DMS79 treated with DMSO at 0.1 percent for 48 hours (cell line): ENCODE measurements around the gene SLC34A3.

ENCODE experiments used
- DNase-seq: peaks from one replicate; lab custom pipeline; 2025; lab: John Stamatoyannopoulos, UW

SLC34A3 gene

DNA sequence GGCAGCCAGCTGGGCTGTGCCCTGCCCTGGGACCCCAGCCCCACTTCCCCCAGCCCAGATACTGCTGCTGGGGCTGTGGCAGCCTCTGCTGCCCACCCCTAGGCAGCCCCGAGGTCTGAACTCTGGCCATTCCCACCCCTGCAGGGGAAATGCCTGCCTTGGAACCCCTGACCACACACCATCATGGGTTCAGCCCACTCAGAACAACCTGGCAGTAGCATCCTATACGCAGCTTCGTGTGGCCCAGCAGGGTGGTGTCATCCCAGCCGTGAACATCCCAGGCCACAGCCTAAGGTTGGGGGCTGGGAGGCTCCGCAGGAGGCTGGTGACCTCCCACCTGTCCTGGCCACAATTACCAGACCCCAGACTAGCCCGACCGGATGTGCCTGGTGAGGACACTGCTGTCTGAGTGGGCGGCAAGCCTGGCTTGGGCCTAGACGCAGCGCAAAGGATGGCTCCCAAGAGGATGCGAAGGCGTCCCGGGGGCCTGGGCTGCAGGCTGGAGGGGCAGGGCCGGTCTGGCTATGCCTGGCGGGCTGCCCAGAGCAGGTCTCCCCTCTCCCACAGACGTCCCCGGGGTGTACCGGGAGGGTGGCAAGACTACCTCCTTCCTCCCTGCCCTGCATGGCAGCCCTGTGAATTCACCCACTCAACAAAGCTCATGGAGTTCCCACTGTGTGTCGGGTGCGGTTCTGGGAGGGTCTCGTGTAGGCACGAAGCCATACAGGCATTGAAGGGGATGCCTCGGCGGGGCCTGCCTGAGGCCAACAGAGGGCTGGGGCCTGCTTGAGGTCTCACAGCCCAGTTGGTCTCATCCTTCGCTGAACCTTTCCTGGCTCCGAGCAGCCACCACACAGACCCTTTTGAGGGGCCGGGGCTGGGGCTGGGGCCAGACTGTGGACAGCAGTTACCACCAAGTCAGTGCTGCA is 1.5 kb upstream of the SLC34A3 start:
- DNase-seq = no peak

DNA sequence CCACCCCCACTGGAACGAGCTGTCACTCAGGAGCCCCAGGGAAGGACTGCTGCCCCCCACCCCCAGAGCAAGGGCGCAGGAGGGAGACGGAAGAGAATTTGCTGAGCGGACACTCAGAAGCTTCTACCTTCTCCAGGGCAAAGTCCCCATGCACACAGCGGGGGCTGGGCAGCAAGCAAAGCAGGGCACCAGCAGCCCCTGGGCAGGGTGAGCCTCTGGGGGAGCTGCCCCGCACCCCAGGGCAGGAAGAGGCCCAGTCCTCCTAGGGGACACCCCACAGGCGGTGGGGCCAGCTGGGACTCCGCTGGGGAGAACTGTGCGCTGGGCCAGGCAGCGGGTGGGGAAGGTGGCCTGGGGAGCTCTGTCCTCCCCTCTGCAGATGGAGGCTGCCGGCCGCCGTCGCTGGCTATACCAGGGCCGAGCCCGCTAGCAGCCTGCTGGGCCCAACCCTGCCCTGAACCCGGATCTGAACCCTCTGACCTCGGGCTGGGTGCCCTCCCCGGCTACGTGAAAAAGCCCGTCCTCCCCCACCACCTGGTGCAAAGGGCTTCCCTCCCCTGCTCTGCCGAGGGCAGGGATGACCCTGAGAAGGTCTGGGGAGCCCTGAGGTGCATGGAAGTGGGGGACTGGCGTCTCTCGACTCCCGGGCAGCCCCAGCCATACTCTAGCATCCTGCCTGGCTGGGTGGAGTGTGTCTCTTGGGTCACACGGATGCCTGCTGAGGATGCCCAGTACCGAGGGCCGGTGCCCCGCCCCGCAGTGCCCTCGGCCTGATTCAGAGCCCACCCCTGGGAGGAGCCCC is 597 bp upstream of the SLC34A3 start:
- no peak for DNase-seq

DNA sequence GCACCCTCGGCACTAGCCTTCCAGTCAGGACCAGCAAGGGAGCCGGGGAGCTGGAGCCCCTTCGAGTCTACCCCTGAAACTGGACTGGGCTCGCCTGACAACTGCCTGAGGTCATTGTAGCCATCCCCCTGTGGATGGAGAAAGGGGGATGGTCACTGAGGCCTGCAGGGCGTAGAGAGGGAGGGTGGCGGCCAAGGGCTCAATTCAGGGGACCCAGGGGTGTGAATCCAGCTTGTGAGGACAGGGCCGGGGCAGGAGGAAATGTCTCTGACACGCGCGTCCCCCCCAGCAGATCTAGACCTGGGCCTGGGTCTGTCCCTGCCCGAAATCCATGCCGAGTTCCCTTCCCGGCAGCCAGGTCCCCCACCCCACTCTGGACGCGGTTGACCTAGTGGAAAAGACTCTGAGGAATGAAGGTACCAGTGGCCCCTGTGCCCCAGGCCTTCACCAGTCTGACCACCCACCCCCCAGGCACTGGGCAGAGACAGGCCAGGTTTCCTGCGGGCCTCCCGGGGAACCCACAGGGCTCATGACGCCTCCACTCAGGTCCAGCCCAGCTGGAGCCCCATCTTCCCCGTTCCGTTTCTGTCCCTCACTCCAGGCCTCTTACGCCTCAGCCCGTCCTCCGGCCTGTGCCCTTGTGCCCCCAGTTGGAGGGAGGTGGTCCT is 805 bp downstream of the SLC34A3 start:
- DNase-seq = no peak

DNA sequence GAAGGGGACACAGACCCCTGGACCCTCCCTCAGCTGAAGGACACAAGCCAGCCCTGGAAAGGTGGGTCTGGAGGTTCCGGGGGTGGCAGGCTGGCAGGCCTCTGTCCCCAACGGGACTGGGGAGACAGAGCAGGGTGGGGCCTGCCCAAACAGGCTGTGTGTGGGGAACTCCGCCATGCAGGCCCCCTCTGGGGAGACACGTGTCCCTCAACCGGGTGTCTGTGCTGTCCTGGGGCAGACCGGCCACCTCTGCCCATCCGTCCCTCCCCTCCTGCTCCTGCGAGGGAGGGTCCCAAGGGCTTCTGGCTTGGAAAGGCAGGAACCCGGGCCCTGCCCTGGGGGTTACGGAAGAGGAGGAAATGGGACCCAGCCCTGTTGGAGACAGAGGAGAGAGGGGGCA is 1.4 kb downstream of the SLC34A3 start:
- DNase-seq = no peak

DNA sequence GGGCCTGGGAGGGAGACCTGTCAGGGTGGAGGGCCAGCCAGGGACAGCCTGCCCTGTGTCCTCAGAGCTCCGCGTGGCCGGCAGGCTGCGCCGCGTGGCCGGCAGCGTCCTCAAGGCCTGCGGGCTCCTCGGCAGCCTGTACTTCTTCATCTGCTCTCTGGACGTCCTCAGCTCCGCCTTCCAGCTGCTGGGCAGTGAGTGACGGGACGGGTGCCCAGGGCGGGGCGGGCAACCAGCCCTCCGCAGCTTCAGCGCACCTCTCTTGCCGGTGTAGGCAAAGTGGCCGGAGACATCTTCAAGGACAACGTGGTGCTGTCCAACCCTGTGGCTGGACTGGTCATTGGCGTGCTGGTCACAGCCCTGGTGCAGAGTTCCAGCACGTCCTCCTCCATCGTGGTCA is 1.8 kb downstream of the SLC34A3 start:
- DNase-seq = no peak

DNA sequence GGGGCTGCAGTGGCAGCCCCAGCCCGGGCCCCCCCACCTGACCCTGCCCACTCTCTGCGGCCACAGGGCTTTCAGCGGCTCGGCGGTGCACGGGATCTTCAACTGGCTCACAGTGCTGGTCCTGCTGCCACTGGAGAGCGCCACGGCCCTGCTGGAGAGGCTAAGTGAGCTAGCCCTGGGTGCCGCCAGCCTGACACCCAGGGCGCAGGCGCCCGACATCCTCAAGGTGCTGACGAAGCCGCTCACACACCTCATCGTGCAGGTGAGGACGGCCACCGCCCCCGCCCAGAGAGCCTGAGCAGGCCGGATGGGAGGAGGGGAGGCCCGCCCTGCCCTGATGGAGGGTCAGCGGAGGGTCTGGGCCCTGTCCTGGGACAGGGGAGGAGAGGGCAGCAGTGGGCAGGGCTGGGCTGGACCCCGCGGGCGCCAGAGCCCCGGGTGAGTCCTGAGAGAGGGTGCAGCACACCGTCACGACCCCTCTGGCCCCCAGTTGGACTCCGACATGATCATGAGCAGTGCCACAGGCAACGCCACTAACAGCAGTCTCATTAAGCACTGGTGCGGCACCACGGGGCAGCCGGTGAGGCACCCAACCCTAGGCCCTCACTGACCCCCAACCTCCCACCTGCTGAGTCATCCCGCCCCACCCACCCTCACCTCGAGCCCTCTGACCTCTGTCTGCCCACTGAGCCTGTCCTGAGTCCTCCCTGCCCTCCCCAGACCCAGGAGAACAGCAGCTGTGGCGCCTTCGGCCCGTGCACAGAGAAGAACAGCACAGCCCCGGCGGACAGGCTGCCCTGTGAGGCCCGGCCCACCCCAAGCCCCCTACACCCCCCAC is 2.7 kb downstream of the SLC34A3 start:
- DNase-seq = no peak

DNA sequence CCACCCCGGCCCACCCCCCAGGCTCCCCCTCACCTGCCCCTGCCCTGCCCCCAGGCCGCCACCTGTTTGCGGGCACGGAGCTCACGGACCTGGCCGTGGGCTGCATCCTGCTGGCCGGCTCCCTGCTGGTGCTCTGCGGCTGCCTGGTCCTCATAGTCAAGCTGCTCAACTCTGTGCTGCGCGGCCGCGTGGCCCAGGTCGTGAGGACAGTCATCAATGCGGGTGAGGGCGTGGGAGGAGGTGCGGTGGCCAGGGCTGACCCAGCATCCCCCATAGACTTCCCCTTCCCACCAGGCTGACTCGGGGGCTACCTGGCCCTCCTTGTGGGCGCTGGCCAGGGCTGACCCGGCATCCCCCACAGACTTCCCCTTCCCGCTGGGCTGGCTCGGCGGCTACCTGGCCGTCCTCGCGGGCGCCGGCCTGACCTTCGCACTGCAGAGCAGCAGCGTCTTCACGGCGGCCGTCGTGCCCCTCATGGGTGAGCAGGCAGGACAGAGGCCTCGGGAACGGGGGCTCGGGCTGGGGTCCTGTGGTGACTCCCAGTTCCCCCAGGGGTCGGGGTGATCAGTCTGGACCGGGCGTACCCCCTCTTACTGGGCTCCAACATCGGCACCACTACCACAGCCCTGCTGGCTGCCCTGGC is 3.5 kb downstream of the SLC34A3 start:
- DNase-seq = no peak

DNA sequence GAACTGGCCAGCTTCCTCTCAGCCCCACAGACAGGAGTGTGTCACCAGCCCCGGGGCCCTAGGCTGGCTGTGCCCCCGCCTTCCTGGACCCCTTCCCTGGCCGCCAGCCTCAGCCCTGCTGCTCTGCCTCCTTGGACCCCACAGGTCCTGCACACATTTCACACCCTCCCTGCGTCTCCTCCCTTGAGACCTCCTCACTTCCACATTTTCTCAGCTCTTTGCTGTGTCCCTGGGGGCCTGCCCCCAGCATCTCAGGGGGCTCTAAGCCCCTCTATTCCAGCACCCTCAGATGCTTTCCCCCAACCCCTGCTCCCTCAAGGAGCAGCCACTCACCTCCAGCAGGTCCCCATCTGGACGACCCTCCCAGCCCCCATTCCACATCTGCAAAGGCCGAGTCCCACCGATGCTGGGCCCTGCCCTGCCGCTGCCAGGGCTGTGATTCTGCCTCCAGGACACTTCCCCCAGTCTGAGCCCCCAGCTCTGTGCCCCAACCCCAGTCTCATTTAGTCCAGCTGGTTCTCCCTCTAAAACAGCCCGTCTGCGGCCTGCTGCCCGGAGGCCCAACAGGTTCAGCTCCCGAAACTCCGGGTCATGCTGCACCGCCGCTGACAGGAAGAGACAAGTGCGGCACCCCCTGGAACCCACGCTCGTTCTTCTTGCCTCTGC is 4.2 kb downstream of the SLC34A3 start:
- DNase-seq = no peak

DNA sequence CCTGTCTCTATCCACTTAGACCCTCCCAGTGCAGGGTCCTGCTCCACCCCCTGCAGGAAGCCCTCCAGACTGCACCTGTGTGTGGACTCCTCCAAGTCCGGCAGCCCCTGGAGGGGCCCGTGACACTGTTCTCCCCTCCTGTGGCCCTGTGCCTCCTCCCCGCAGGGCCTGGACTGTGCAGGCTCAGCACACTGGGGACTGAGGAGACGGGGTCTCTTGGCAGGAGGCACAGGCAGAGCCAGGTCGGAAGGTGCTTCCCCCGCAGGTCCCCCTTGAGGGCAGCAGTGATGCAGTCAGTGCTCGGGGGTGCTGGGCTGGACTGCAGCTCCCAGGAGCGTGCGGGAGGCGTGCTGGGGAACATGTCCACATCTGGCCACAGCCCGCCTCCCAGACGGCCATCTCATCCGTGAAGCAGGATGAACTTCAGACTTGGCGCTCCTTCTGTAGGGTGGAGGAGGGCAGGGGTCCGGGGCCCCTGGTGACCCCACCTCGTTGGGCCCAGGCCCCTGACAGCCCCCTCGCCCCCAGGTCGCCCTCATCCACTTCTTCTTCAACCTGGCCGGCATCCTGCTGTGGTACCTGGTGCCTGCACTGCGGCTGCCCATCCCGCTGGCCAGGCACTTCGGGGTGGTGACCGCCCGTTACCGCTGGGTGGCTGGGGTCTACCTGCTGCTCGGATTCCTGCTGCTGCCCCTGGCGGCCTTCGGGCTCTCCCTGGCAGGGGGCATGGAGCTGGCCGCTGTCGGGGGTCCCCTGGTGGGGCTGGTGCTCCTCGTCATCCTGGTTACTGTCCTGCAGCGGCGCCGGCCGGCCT is 4.9 kb downstream of the SLC34A3 start:
- no peak for DNase-seq

DNA sequence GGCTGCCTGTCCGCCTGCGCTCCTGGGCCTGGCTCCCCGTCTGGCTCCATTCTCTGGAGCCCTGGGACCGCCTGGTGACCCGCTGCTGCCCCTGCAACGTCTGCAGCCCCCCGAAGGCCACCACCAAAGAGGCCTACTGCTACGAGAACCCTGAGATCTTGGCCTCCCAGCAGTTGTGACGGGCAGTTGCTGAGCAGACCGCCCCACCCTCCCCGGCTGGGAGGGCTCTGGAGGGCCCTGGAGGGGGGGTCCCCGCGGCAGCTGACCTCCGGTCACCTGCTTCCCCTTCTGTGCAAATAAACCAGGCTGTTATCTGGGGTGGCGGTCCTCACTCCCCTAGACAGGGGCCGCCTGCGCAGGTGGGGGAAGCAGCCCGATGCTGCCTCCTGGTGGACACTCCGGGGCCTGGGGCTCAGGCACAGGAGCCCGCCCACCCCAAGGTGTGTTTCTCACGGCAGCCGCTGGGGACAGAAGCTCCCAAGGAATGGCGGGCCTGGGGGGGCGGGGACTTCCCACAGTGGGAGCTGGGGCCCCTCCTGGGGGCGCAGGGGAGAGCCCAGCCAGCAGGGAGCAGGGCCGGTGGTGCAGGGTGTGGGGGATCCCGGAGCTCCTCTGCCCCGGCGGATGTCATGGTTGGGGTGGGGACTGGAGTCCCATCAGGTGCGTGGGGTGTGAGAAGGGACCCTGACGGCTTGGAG is 5.7 kb downstream of the SLC34A3 start:
- DNase-seq = peak; percentile 80

DNA sequence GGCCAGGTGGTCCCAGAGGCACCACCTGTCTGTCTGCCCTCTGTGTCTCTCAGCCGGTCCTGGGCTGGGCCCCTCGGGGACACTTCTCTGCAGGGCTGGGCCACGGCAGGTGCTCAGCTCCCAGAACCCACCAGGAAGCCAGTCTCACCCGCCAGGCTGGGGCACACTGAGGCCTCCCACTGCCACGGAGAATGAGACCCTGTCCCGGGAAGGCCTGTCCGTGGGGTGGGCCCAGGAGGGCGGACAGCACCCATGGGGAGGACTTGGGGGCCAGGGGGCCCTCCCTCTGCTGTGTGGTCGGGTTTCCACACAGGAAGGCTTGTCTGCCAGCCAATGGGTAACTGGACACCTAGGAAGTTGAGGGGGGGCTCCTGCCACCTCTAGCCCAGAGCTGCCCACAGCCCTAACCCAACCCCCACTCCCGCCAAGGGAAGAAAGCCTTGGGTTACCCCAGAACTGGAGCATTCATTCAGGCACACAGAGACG is 6.3 kb downstream of the SLC34A3 start:
- peak; percentile 5 for DNase-seq

DNA sequence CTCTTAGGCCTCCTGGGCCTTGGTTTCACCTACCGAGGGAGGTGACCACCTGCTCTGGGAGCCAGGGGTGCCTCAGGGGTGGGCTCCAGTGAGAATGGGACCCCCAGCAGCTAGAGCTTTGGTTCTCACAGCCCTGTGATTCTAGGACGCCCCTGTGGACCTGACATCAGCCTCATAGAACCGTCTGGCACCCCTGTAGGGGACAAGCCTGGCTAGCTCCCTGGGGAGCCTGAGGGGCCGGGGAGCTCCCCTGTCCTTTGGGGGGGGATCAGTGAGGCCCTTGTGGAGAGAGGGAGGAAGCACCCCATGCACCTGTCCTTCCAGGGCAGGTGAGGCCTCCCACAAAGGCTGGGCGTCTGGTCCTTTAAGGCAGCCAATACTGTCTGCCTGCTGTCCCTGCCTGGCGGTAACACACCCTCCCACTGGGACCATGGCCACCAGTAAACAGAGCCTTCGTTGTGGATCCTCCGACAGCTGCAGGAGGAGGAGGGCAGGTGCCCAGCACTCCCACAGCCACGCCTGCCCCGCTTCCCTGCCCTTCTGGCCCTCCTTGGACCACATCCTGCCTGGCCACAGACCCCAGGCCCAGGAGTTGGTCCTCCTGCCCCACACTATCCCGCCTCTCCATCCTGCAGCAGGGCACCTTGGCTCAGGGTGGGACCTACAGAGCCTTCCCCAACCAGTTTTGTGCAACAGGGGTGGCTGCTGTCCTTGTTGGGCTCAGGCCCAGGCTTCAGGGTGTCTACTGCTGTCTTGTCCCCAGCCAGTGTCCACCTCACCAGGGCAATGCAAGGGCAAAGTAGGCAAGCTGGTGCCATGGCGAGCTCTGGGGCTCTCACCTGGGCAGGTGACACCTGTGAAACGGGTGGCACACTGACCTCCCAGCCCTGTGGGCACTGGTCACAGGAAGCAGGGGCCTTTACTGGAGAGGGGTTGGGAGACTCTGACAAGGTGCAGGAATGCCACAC is 7.3 kb downstream of the SLC34A3 start:
- DNase-seq = no peak

DNA sequence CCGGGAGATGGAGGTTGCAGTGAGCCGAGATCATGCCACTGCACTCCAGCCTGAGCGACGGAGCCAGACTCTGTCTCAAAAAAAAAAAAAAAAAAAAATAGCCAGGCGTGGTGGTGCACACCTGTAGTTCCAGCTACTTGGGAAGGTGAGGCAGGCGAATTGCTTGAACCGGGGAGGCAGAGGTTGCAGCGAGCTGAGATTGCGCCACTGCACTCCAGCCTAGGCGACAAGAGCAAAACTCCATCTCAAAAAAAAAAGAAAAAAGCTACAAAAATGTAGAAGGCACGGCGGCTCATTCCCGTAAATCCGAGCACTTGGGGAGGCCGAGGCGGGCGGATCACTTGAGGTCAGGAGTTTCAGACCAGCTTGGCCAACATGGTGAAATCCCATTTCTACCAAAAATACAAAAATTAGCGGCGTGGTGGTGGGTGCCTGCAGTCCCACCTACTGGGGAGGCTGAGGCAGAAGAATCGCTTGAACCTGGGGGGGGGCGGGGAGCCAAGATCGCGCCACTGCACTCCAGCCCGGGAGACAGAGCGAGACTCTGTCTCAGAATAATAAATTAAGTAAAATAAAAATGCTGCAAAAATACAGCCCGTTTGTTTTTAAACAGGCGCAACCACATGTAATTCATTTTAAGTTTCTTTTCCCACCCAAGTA is 9.0 kb downstream of the SLC34A3 start:
- DNase-seq = peak; percentile 54

DNA sequence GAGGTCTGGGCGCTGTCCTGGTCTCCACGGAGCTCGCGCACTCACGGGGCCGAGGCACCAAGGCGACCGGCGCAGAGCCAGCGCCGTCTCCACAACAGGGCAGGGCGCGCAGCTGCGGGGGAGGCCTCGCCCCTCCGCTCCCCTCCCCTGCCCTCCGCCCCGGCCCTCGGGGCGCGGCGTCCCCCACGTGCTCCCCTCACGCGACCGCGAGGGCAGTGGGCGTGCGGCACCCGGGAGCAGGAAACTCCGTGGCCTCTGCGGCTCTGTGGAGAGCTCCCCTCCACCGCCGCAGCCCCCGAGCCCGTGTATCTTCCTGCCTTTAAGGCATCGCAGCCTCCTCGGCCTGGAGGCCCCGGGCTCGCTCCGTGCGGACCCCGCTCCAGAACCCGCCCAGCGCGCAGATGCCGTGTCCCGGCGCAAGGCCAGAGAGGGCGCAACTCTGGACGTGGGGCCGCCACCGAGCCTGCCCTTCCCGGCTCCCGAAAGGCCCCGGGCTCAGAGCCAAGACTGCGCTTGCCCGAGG is 9.7 kb downstream of the SLC34A3 start:
- peak; percentile 69 for DNase-seq

DNA sequence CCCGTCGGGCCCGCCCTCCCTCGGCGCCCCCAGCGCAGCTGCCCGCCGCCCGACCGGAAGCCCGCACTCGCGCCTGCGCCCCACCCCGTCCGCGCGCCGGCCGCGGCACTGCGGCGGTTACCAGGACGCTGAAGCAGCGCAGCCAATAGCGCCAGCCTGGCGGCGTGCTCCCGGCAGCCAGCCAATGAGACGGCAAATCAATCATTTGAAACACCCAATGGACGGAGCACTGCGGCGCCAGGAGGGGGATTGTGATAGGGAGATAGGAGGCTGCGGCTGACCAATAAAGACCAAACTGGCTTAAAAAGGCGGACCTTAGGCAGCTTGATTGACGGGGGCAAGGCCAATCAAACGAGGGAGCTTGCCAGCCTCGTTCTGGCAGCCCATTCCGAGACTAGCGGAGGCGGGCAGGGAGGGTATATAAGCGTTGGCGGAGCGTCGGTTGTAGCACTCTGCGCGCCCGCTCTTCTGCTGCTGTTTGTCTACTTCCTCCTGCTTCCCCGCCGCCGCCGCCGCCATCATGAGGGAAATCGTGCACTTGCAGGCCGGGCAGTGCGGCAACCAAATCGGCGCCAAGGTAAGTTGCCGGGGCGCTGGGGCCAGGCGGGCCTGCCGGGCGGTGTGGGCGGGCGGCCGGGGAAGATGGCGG is 10.3 kb downstream of the SLC34A3 start, which contains the start of gene TUBB4B:
TUBB4B (plus strand) TSS at position 447 of the 649 bp plus-strand sequence; CDS start at position 521, 74 bp downstream.
- DNase-seq = peak; percentile 99
